Ishikawa (cell line): ENCODE measurements around the gene PPM1L.

ENCODE experiments used
- CEBPB ChIP-seq: IDR thresholded peaks from 2 replicates; pipeline ENCODE4 v1.6.1; 2012
- CREB1 ChIP-seq: IDR thresholded peaks from 2 replicates; pipeline ENCODE4 v1.6.1; 2012; ENCODE audit warnings: low read depth
- EGR1 ChIP-seq: IDR thresholded peaks from 2 replicates; pipeline ENCODE4 v1.6.1; 2012
- EP300 ChIP-seq: IDR thresholded peaks from 2 replicates; pipeline ENCODE4 v1.6.1; 2012; ENCODE audit warnings: borderline replicate concordance
- FOXM1 ChIP-seq: IDR thresholded peaks from 2 replicates; pipeline ENCODE4 v1.6.1; 2012; ENCODE audit warnings: low read depth, borderline replicate concordance
- MAX ChIP-seq: IDR thresholded peaks from 2 replicates; pipeline ENCODE4 v1.6.1; 2012
- NFIC ChIP-seq: IDR thresholded peaks from 2 replicates; pipeline ENCODE4 v1.6.1; 2012
- RAD21 ChIP-seq: IDR thresholded peaks from 2 replicates; pipeline ENCODE4 v1.6.1; 2012; ENCODE audit warnings: low read depth
- REST ChIP-seq: IDR thresholded peaks from 2 replicates; pipeline ENCODE4 v1.6.1; 2012; ENCODE audit warnings: low read depth, mild to moderate bottlenecking
- TAF1 ChIP-seq: IDR thresholded peaks from 2 replicates; pipeline ENCODE4 v1.6.1; 2012; ENCODE audit warnings: low read depth, mild to moderate bottlenecking
- TCF12 ChIP-seq: IDR thresholded peaks from 2 replicates; pipeline ENCODE4 v1.6.1; 2012; ENCODE audit warnings: low read depth
- TEAD4 ChIP-seq: IDR thresholded peaks from 2 replicates; pipeline ENCODE4 v1.6.1; 2012
- USF1 ChIP-seq: IDR thresholded peaks from 2 replicates; pipeline ENCODE4 v1.6.1; 2012
- YY1 ChIP-seq: IDR thresholded peaks from 2 replicates; pipeline ENCODE4 v1.6.1; 2012; ENCODE audit warnings: low read depth
- ZBTB7A ChIP-seq: IDR thresholded peaks from 2 replicates; pipeline ENCODE4 v1.6.1; 2012; ENCODE audit warnings: low read depth

PPM1L gene

GRCh38 chr3:161081633-161082032 is 325.6 kb downstream of the PPM1L start:
- TF ChIP-seq MAX, result no peak
- no peak for TF ChIP-seq YY1
- no peak for TF ChIP-seq EGR1
- no peak for TF ChIP-seq CREB1
- TF ChIP-seq RAD21, result no peak
- TF ChIP-seq REST, result no peak
- no peak for TF ChIP-seq EP300
- TF ChIP-seq FOXM1, result no peak

- TF ChIP-seq USF1 (no peak), REST (no peak), EP300 (no peak), CREB1 (no peak), RAD21 (no peak), EGR1 (no peak)
Observed at GRCh38 chr3:161082063-161082462, 326.0 kb downstream of the PPM1L start.

- no peak for TF ChIP-seq REST
- TF ChIP-seq NFIC, result no peak
- no peak for TF ChIP-seq TAF1
Observed at GRCh38 chr3:161083131-161083530, 327.1 kb downstream of the PPM1L start.

- no peak for TF ChIP-seq REST
- no peak for TF ChIP-seq CEBPB
- no peak for TF ChIP-seq NFIC
- TF ChIP-seq EGR1, result no peak
- no peak for TF ChIP-seq RAD21
- TF ChIP-seq TEAD4, result no peak
Observed at GRCh38 chr3:161084277-161084676, 328.2 kb downstream of the PPM1L start.

GRCh38 chr3:161093895-161094294 is 337.9 kb downstream of the PPM1L start:
- TF ChIP-seq CEBPB, result no peak
- no peak for TF ChIP-seq USF1
- no peak for TF ChIP-seq TCF12
- TF ChIP-seq RAD21, result no peak
- no peak for TF ChIP-seq FOXM1
- no peak for TF ChIP-seq REST
- no peak for TF ChIP-seq ZBTB7A
- TF ChIP-seq MAX, result no peak
- TF ChIP-seq EGR1, result no peak
- no peak for TF ChIP-seq EP300
- no peak for TF ChIP-seq TEAD4
- no peak for TF ChIP-seq NFIC
- TF ChIP-seq YY1, result no peak
- no peak for TF ChIP-seq TAF1
- TF ChIP-seq CREB1, result no peak
